Activated naive CD8-positive, alpha-beta T cell treated with anti-CD3 and anti-CD28 coated beads, Interleukin-2, amount 10 ng/mL, durations not matched to agents 7 days and 5 days (primary cell): ENCODE results near the gene SEMA4C. TPM values are rescaled to one million over a fixed set of nuclear protein-coding genes. Genes with fewer than 3 reads are reported as not detected.

Experiments used
- ATAC-seq: fragments of 150-1000 bp; cut with Tn5 transposase; one replicate; pipeline ENCODE4 v1.10.0; 2021; ENCODE audit warnings: low read depth, moderate library complexity
- POLR2A ChIA-PET: fragments of 350-600 bp; sonication (Branson Sonifier 250); formaldehyde crosslinking; loops from one replicate; lab custom pipeline; 2021; ENCODE audit warnings: antibody characterized with exemption; lab: Charles Lee
- DNase-seq: peaks from one replicate; pipeline ENCODE4 v3.0.0; 2021
- H3K27ac Mint-ChIP-seq: one replicate; pipeline ENCODE4 v1.8.0; 2022; ENCODE audit warnings: mild to moderate bottlenecking, mixed read lengths
- H3K27me3 Mint-ChIP-seq: one replicate; pipeline ENCODE4 v1.8.0; 2022; ENCODE audit warnings: mild to moderate bottlenecking, moderate library complexity, mixed read lengths
- H3K36me3 Mint-ChIP-seq: one replicate; pipeline ENCODE4 v1.8.0; 2021; ENCODE audit warnings: mild to moderate bottlenecking, mixed read lengths
- H3K4me1 Mint-ChIP-seq: one replicate; pipeline ENCODE4 v1.8.0; 2021; ENCODE audit warnings: mixed read lengths
- H3K4me3 Mint-ChIP-seq: one replicate; pipeline ENCODE4 v1.8.0; 2022; ENCODE audit warnings: mild to moderate bottlenecking, moderate library complexity, mixed read lengths
- H3K9me3 Mint-ChIP-seq: one replicate; pipeline ENCODE4 v1.8.0; 2021; ENCODE audit warnings: mixed read lengths
- total RNA-seq, 2 experiments: library from RNA; stranded (reverse); gene quantifications; one replicate each; pipeline ENCODE4 v1.2.3, GENCODE V29; 2021

Gene SEMA4C
- total RNA-seq, 2 experiments from 2014 or later: 28.8 to 30.6 TPM

DNA sequence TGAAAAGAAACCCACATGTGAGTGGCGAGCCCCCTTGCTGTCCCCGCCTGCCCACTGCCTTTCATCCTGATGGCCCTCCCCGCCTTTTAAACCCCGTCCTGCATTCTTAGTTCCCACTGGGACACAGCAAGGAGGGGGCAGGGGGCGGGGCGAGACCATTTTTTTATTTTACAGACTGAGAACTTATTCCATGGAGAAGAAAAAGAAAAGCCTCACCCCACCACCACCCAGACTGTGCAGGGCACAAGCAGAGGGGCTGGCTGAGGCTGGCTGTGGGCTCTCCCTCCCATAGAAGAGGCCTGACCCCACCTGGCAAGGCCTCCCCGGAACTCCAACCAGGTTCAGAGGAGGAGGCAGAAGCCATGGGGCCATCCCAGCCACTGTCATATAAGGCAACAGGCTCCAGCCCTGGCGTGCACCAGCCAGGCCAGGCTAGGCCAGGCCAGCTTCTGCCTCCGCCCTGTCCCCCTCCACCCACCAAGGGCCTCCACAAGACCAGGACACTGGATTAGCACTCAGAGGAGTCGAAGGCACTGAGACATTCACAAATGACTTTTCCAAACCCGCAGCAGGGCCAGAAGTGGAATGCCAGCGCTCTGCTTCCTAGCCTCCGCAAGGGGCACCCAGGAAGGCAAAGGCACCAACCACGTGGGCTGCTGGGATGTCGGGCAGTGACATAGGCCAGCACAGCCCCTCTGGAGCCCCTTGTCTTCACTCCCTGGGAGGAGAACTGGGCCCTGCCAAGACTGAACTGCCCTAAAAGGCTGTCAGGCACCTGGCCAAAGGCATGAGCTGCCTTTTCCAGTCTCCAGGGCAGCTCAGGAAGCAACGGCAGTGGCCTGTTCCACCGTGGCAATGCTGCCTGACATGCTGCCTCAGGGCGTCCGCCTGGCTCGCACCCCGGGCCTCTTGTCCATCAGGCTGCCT lies 37.5 kb upstream of the SEMA4C start:
- H3K9me3 Mint-ChIP-seq: no peaks in the 10 kb centered on the region
- H3K4me1 Mint-ChIP-seq: peaks cover 6% of the 10 kb centered on the region
- no peak for DNase-seq
- peaks cover 2% of the 10 kb centered on the region for H3K27me3 Mint-ChIP-seq
- H3K27ac Mint-ChIP-seq: no peak overlapping the region
- POLR2A ChIA-PET: no interaction called here
- no peak overlapping the region for H3K4me3 Mint-ChIP-seq
- no peak for ATAC-seq
- H3K36me3 Mint-ChIP-seq: no peaks in the 10 kb centered on the region

DNA sequence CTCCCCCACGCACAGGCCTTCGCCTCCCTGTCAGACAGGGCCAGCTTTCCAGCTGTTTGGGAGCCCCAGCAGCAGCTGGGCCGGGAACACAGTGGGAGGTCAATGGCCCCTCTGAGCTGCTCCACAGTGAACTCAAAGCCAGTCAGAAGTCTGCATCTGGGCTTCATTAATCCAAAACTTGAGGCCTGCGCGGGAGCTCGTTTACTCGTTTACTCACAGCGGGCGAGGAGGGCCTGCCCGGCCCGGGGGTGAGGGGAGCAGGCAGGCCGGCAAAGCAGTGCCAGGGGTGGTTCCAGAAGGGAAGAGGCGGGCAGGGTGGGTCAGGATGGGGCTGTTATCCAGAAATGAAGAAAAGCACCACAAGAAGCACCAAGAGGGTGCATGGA lies 36.8 kb upstream of the SEMA4C start:
- Mint-ChIP-seq H3K4me3 (no peak overlapping the region), H3K9me3 (no peaks in the 10 kb centered on the region), H3K4me1 (peaks cover 3% of the 10 kb centered on the region), H3K36me3 (no peaks in the 10 kb centered on the region), H3K27me3 (peaks cover 2% of the 10 kb centered on the region), H3K27ac (no peak overlapping the region)
- ATAC-seq (no peak), DNase-seq (no peak)
- POLR2A ChIA-PET: no interaction called here

DNA sequence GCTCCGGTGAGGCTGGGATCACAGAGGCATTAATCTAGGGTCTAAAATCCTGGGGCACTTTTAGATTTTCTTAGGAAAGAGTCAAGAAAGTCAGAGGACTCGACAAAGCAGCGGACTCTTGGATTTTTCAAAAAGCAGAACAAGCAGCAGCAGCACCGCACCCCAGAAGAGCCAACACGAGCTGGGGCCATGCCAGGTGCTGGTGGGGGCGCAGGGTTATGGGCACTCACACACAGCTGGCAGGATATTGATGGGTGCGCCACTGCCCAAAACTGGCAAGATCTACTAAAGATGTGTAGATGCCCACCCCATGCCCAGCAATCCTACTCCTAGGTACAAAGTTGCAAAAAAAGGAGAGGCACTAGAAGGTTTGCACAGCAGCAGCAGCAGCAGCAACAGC lies 33.9 kb upstream of the SEMA4C start:
- peak overlapping the region; percentile 30 for H3K27ac Mint-ChIP-seq

DNA sequence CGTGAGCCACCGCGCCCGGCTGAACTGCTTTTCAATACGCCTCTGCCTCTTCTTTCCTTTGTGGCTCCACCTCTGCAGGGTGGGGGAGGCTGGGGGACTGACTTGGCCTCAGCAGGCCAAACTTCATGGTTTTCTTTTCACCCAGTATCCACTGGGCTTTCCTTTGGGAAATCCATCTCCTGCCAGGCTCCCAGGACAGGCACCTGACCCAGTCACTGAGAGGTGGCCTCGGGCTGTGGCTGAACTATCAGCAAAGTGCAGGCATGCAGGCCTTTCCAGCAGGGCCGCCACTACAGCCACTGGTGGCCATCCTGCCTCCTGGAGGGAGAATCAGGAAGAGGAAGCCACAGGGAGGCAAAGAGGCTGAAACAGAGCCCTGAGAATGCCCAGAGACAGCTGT lies 33.4 kb upstream of the SEMA4C start:
- POLR2A ChIA-PET: no interaction called here

More for the DNA sequence above, 33.9 kb upstream of the SEMA4C start:
- Mint-ChIP-seq H3K4me3 (no peak overlapping the region), H3K36me3 (no peaks in the 10 kb centered on the region), H3K9me3 (no peaks in the 10 kb centered on the region), H3K4me1 (peaks cover 3% of the 10 kb centered on the region), H3K27me3 (no peaks in the 10 kb centered on the region)
- POLR2A ChIA-PET: no interaction called here
- DNase-seq (no peak), ATAC-seq (no peak)

DNA sequence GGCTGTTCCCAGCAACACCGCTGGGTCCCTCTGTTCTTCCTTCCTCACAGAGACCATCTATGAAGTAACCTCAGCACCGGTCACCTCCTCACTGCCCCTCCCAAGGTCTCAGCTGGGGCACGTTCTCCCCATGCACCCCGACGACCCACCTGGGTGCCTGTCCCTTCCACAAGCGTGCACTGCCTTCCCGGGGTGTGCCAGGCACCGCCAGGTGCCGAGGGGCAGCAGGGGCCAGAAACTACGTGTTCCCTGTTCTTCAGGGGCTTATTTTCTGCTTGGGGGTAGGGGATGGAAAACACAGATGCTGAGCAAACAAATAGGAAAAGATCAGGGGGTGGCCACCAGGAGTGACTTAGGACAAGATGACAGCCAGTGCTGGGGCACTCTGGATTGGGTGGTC lies 30.4 kb upstream of the SEMA4C start:
- peaks cover 16% of the 10 kb centered on the region for H3K4me1 Mint-ChIP-seq
- POLR2A ChIA-PET: interaction anchor here (0.7 kb wide), 1 partner anchor 12 kb away, joined by 8 read pairs; no protein-coding TSS in a partner anchor
- no peaks in the 10 kb centered on the region for H3K9me3 Mint-ChIP-seq
- ATAC-seq (no peak), DNase-seq (no peak)
- H3K36me3 Mint-ChIP-seq: no peaks in the 10 kb centered on the region
- H3K27ac Mint-ChIP-seq: peak overlapping the region; percentile 42
- no peak overlapping the region for H3K4me3 Mint-ChIP-seq
- H3K27me3 Mint-ChIP-seq: no peaks in the 10 kb centered on the region

More for the DNA sequence above, 33.4 kb upstream of the SEMA4C start:
- Mint-ChIP-seq H3K4me3 (no peak overlapping the region), H3K4me1 (peaks cover 3% of the 10 kb centered on the region), H3K27me3 (no peaks in the 10 kb centered on the region), H3K9me3 (no peaks in the 10 kb centered on the region), H3K36me3 (no peaks in the 10 kb centered on the region), H3K27ac (no peak overlapping the region)
- no peak for DNase-seq
- no peak for ATAC-seq

DNA sequence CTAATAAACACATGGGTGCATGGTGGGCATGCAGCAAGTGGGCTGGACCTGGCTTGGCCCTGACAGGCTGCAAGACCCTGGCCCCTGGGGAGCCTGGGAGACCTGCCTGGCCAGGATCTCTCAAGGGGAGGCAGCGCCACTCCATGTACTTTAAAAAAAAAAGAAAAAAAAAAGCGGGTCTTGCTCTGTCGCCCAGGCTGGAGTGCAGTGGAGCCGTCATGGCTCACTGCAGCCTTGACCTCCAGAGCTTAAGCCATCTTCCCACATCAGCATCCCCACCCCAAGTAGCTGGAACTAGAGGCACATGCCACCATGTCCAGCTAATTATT lies 29.5 kb upstream of the SEMA4C start:
- H3K27ac Mint-ChIP-seq: no peak overlapping the region
- H3K4me1 Mint-ChIP-seq: peaks cover 16% of the 10 kb centered on the region

DNA sequence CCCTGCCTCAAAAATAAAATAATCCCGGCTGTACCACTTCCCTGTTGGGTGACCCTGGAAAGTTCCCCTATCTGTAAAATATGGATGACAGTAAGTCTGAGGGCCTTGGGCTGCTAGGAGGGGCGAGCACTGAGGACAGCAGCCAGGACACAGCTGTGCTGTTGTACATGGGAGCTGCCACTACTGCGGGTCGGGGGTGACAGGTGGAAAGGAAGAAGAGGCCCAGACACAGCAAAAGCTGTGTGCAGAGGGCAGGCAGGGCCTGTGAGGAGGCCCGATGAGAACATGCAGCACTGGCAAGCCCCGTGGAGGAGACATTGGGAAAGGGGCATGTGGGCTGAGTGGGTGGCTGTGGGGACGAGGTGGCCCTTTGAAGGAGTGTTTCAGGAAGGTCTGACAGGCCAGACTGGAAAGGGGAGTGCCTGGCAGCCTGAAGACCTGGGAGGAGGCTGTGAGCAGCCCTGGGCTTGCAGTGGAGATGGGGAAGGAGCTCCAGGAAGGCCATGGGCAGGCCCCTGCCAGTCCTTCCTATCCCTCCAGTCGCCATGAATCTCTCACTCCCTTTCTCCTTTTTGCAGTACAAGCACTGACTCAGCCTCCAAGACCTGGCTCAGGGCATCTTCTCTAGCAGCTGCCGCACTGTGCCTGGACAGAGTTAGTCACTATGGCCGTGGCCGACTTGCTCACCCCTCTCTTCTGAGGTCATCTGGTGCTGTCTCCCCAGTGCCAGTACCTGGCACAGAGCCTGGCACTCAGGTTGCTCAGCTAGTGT lies 28.9 kb upstream of the SEMA4C start:
- H3K9me3 Mint-ChIP-seq: no peaks in the 10 kb centered on the region
- H3K4me1 Mint-ChIP-seq: peaks cover 13% of the 10 kb centered on the region
- ATAC-seq (no peak), DNase-seq (no peak)
- no peak overlapping the region for H3K4me3 Mint-ChIP-seq
- no peaks in the 10 kb centered on the region for H3K27me3 Mint-ChIP-seq
- no peak overlapping the region for H3K27ac Mint-ChIP-seq
- POLR2A ChIA-PET: interaction anchor here (0.5 to 1.0 kb wide), 3 partner anchors 13 to 41 kb away, joined by 3 read pairs; partner anchors contain the start of gene ANKRD39
- H3K36me3 Mint-ChIP-seq: no peaks in the 10 kb centered on the region

More for the DNA sequence above, 29.5 kb upstream of the SEMA4C start:
- Mint-ChIP-seq H3K27me3 (no peaks in the 10 kb centered on the region), H3K4me3 (no peak overlapping the region), H3K36me3 (no peaks in the 10 kb centered on the region), H3K9me3 (no peaks in the 10 kb centered on the region)
- no peak for DNase-seq
- POLR2A ChIA-PET: interaction anchor here (0.9 to 1.0 kb wide), 2 partner anchors 12 to 41 kb away, joined by 3 read pairs; partner anchors contain the start of gene ANKRD39
- ATAC-seq: no peak

DNA sequence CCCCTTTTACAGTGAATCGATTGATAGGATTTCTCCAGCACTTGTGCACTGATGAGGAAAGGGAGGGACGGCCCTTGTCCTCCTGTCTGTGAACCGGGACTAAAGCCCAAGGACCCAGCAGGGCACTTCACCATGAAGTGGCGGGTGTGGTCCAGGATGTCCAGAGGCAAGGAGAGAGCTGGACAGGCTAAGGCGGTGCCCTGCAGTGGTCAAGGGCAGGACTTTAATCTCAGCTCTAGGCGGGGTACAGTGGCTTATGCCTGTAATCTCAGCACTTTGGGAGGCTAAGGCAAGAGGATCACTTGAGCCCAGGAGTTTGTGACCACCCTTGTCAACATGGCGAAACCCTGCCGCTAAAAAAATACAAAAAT lies 28.2 kb upstream of the SEMA4C start:
- POLR2A ChIA-PET: no interaction called here
- no peaks in the 10 kb centered on the region for H3K36me3 Mint-ChIP-seq
- H3K4me3 Mint-ChIP-seq: no peak overlapping the region
- DNase-seq (no peak), ATAC-seq (no peak)
- H3K27ac Mint-ChIP-seq: no peak overlapping the region
- peaks cover 13% of the 10 kb centered on the region for H3K4me1 Mint-ChIP-seq
- H3K27me3 Mint-ChIP-seq: no peaks in the 10 kb centered on the region
- no peaks in the 10 kb centered on the region for H3K9me3 Mint-ChIP-seq

DNA sequence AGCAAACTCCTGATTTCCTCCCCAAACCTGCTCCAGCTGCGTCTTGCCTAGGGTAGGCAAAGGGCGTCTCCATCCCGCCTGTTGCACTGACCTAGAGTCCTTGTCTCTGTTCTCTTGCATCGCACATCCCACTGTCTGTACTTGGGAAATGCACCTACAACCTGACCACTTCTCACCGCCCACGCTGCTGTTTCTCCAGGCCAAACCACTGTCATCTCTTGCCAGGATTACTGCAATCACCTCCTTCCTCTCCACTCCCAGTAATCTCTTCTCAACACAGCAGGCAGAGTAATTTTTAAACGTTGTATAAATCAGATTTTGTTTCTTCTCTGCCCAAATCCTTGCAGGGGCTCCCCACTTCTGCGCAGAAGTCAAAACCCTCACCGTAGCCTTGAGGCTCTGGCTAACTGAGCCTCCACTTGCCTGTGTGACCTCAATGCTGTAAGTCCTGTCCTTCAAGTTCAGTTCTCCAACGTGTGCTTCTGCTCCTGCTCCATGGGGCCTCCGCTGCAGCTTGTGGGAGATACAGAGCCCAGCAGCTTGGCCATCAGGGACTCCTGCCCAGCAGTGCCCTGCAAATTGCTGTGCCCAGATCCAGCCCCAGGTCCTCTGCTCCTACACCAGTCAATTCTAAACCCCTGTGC lies 27.7 kb upstream of the SEMA4C start:
- no peaks in the 10 kb centered on the region for H3K9me3 Mint-ChIP-seq
- H3K27ac Mint-ChIP-seq: no peak overlapping the region
- no peak overlapping the region for H3K4me3 Mint-ChIP-seq
- DNase-seq (no peak), ATAC-seq (no peak)
- POLR2A ChIA-PET: no interaction called here
- no peaks in the 10 kb centered on the region for H3K27me3 Mint-ChIP-seq
- H3K36me3 Mint-ChIP-seq: no peaks in the 10 kb centered on the region
- peaks cover 14% of the 10 kb centered on the region for H3K4me1 Mint-ChIP-seq

- no peaks in the 10 kb centered on the region for H3K9me3 Mint-ChIP-seq
- H3K4me3 Mint-ChIP-seq: no peak overlapping the region
- H3K4me1 Mint-ChIP-seq: peaks cover 24% of the 10 kb centered on the region
- H3K27me3 Mint-ChIP-seq: no peaks in the 10 kb centered on the region
- DNase-seq (no peak), ATAC-seq (peak; percentile 20)
- no peaks in the 10 kb centered on the region for H3K36me3 Mint-ChIP-seq
- POLR2A ChIA-PET: interaction anchor here (0.9 kb wide), 1 partner anchor 26 kb away, joined by 3 read pairs; the partner anchor contains the start of gene SEMA4C
- peak overlapping the region; percentile 81 for H3K27ac Mint-ChIP-seq
Measured at GRCh38 chr2:96895746-96896651, 26.1 kb upstream of the SEMA4C start.

DNA sequence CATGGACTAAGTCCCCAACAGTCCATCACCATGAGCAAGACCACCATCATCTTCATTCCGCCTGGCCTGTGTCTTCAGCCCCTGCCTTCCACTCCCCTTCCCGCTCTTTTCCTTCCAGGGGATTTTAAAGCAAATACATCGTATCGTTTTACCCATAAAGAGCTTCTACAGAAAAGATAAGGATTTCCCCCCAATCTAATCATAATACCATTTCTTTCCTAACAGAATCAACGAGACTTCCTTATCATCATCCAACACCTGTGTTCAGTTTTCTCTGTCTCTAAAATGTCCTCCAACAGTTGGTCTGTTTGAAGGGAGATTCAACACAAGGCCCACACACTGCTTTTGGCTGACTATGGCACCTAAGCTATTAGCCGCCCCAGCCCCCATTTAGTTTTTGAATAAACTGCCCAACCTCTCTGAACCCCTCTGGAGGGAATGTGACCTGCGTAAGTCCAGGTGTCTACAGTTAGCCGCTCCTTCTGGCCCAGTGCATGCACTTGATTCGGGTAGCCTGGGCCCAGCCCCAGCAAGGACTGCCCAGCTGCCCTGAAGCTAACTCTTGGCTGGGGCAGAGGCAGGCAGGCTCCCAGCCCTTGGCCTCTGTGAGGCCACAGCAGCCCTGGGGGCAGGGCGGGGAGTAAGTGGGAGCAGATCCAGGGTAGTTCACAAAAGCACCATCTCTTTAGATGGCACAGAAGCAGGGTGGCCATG lies 25.3 kb upstream of the SEMA4C start:
- H3K4me1 Mint-ChIP-seq: peaks cover 24% of the 10 kb centered on the region
- H3K9me3 Mint-ChIP-seq: no peaks in the 10 kb centered on the region
- ATAC-seq (peak; percentile 6), DNase-seq (no peak)
- H3K36me3 Mint-ChIP-seq: no peaks in the 10 kb centered on the region
- peak overlapping the region; percentile 10 for H3K27ac Mint-ChIP-seq
- H3K4me3 Mint-ChIP-seq: no peak overlapping the region
- POLR2A ChIA-PET: interaction anchor here (0.9 kb wide), 1 partner anchor 26 kb away, joined by 3 read pairs; the partner anchor contains the start of gene SEMA4C
- H3K27me3 Mint-ChIP-seq: no peaks in the 10 kb centered on the region

DNA sequence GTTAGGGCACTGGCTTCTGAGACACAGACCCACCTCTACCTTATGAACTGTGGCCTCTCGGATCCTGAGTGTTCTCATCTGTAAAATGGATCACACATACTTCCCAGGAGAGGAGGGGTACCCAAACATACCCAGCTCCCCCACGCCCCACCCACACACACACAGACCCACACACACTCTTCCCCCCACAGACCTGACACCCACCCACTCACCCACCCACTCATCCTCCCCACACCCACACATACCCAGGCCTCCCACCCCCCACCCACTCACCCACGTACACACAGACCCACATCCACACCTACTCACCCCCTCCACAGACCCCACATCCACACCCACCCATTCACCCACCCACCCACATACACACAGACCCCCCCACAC lies 24.3 kb upstream of the SEMA4C start:
- Mint-ChIP-seq H3K4me1 (peaks cover 24% of the 10 kb centered on the region), H3K9me3 (no peaks in the 10 kb centered on the region), H3K4me3 (no peak overlapping the region), H3K27ac (no peak overlapping the region), H3K36me3 (no peaks in the 10 kb centered on the region), H3K27me3 (no peaks in the 10 kb centered on the region)
- ATAC-seq (no peak), DNase-seq (no peak)
- POLR2A ChIA-PET: no interaction called here
